Esophagus (tissue), 2 donors: Measurements from ENCODE around the gene ZDHHC14. TPM values are rescaled to one million over a fixed set of nuclear protein-coding genes. Genes with fewer than 3 reads are reported as not detected.

ENCODE experiments used
- H3K27ac ChIP-seq, 2 donors: one replicate each; pipeline ENCODE4 v1.5.1; 2013; ENCODE audit warnings: low read depth in 2 of 2, mild to moderate bottlenecking in 2 of 2, inconsistent platforms in 1 of 2, low read length in 1 of 2, moderate library complexity in 1 of 2
- H3K27me3 ChIP-seq, 2 donors: one replicate each; pipeline ENCODE4 v1.6.1; 2013; ENCODE audit warnings: low read length in 2 of 2, control low read depth in 1 of 2, mild to moderate bottlenecking in 1 of 2; ENCODE audit not compliant: insufficient read depth in 2 of 2, control insufficient read depth in 1 of 2
- H3K36me3 ChIP-seq, 2 donors: one replicate each; pipeline ENCODE4 v1.6.1; 2013; ENCODE audit warnings: low read length in 1 of 2; ENCODE audit not compliant: control insufficient read depth in 2 of 2, insufficient read depth in 2 of 2
- H3K4me1 ChIP-seq, 2 donors: one replicate each; pipeline ENCODE4 v1.6.1; 2013; ENCODE audit warnings: low read length in 1 of 2; ENCODE audit not compliant: control insufficient read depth in 2 of 2, insufficient read depth in 2 of 2
- H3K4me3 ChIP-seq, 2 donors: one replicate each; pipeline ENCODE4 v1.5.1; 2013; ENCODE audit warnings: low read length in 2 of 2, mild to moderate bottlenecking in 2 of 2, low read depth in 1 of 2, moderate library complexity in 1 of 2
- H3K9me3 ChIP-seq, 2 donors: one replicate each; pipeline ENCODE4 v1.6.1; 2013; ENCODE audit warnings: mild to moderate bottlenecking in 2 of 2, low read depth in 1 of 2, low read length in 1 of 2, moderate library complexity in 1 of 2; ENCODE audit not compliant: control insufficient read depth in 2 of 2, insufficient read depth in 1 of 2
- WGBS, 2 donors: extraction: QIAGEN DNeasy Blood & Tissue Kit; methylation state at CpG; one replicate each; pipeline ENCODE4 v1.1.7; 2013; 5-methylcytosine and 5-hydroxymethylcytosine counted together
- polyA plus RNA-seq, 2 donors: library from polyadenylated mRNA; stranded (reverse); fragments of 200-250 nt; gene quantifications; one replicate each; pipeline ENCODE4 v1.2.3, GENCODE V29; 2013
- donor health status: healthy with polysubstance abuse.
- donor health status: Bipolar disorder and iron deficiency.

ZDHHC14 gene
- polyA plus RNA-seq, 2 donors, result 2.9 to 3.7 TPM

GRCh38 chr6:157517601-157518359 is 136.8 kb downstream of the ZDHHC14 start:
- H3K4me3 ChIP-seq, result no peak overlapping the region
- 84% methylated on average over 15 of the region's 15 CpGs for WGBS, 2 donors

DNA sequence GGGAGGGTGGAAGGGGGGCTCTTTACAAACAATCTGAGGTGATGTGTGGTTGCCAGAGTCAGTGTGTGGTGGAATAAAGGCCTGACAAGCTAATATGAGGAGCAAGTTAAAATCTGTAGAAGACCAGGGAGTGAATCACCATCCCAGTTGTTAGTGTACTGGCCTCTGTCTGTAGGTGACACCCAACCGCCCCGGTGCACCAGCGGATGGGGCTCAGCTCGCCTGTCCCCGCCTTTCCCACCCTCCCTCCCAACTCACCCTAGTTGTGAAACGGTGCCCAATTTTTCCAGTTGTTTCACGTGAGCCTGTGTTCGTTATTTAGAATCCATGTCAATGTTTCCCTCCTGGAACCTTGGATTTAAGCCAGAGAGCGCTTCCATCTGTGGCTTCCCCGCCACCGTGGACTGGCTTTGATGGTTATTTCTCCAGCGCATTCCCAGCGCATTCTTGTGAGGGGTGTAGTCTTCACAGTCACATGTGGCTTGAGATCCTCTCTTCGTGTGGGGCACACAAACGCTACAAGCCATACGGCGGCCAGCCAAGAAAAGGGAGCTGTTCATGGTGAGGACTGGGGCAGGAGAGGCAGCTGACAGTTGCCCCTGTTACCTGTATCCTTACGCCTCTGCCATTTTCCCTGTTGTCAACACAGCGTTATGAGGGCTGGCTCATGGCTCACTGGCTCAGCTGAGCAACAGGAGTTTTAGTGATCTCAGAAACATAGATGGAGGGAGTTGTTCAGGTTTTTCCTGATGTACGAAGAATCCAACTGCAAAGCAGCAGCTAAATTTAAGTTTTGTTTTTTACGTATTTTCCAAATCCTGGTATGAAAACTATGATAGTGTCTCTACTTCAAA is 137.6 kb downstream of the ZDHHC14 start:
- WGBS, 2 donors, result 76 to 89% methylated on average over 21 of the region's 21 CpGs
- H3K36me3 ChIP-seq, result no peaks in the 10 kb centered on the region
- no peaks in the 10 kb centered on the region for H3K27me3 ChIP-seq
- H3K27ac ChIP-seq, result no peak overlapping the region
- no peaks in the 10 kb centered on the region for H3K4me1 ChIP-seq
- no peaks in the 10 kb centered on the region for H3K9me3 ChIP-seq
- H3K4me3 ChIP-seq, result no peak overlapping the region

More at GRCh38 chr6:157517601-157518359, 136.8 kb downstream of the ZDHHC14 start:
- Histone ChIP-seq H3K27ac (no peak overlapping the region), H3K36me3 (no peaks in the 10 kb centered on the region), H3K4me1 (no peaks in the 10 kb centered on the region), H3K27me3 (no peaks in the 10 kb centered on the region), H3K9me3 (no peaks in the 10 kb centered on the region)

DNA sequence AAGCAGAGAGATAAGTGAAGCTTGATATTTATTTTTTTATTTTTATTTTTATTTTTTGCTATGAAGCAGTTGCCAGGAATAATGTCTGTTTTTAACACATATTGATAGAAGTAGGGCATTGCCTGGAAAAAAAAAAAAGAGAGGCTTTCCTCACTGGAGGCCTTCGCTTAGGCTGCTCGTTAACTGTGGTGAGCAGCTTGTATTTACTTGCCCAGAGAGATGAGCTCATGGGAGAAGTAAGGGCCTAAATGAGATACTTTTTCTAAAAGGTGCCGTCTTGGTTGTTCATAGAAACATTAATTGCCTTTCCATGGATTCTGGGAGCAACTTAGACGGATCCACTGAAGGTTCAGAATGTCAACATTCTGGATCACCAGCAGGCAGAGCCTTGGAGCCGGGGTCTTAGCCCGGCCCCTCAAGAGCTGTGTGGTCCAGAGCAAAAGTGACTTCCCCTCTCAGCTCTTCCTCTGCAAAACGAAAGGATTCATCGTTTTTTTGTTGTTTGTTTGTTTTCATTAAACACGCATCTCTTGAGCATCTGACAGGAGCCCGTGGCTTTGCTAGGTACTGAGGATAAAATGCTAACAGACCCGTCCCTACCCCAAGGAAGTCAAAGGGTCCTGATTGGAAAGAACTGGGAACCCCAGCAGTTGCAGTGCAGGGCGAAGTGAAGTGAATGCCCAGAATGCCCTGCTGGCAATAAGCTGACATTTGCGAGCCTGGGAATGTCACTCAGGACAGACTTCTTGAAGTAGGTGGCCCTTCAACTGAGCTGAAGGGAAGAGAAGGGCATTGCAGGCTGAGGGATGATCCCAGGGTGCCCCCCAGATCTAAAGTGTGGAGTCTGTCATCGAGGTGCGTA is 138.5 kb downstream of the ZDHHC14 start:
- Histone ChIP-seq H3K4me1 (no peaks in the 10 kb centered on the region), H3K27ac (no peak overlapping the region), H3K36me3 (no peaks in the 10 kb centered on the region), H3K9me3 (no peaks in the 10 kb centered on the region), H3K27me3 (no peaks in the 10 kb centered on the region), H3K4me3 (no peak overlapping the region)
- WGBS, 2 donors, result 87 to 90% methylated on average over 15 of the region's 15 CpGs

DNA sequence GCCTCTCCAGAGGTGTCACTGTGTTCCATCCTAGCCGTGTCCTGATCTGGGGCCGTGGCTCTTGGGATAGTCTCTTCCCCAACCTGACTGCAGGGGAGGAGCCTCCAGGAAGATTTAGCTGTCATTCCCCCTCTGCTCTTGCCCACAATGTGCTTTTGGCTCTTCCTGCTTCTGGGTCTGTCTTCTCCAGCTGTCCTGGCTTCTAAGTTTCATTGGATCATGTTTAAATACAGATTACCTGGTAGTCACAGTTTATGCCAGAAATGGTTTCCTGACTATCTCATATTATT is 139.1 kb downstream of the ZDHHC14 start:
- no peaks in the 10 kb centered on the region for H3K4me1 ChIP-seq
- H3K27me3 ChIP-seq, result no peaks in the 10 kb centered on the region
- H3K9me3 ChIP-seq, result no peaks in the 10 kb centered on the region
- H3K36me3 ChIP-seq, result no peaks in the 10 kb centered on the region
- no peak overlapping the region for H3K4me3 ChIP-seq
- no peak overlapping the region for H3K27ac ChIP-seq
- WGBS, 2 donors, result 90 to 92% methylated on average over 2 of the region's 2 CpGs

DNA sequence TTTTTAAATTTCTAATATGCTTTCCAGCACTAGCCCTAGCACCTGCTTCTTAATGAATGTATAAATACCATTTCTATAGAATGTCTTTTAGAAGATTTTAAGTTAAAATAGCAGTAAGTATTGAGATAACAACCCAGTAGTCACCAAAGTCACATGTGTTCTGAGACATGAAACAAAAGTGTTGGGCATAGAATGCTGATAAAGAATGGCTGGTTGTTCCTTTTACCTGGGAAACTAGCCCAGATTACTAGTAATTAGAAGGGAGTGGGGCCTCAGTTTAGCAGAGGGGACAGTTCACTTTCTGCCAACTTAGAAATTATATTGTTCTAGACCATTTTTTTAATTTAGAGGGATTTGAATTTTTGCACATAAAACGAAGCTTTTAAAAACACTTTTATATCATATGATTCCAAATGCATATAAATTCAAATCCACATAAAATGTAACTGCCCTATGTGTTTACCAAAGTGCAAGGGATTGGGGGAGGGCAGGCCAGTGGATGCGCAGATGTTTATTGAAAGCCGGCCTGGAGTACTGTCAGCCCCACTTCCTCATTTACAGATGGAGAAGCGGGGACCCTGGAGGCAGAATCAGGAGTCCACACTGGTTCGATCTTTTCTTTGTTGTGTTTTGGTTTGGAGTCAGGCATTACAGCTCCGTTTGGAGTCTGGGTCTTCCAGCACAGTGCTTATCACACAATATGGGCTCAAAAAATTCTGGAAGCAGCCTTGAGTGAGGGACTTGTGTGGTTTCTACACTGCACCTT is 139.8 kb downstream of the ZDHHC14 start:
- no peaks in the 10 kb centered on the region for H3K27me3 ChIP-seq
- WGBS, 2 donors, result 84 to 88% methylated on average over 6 of the region's 6 CpGs

GRCh38 chr6:157521362-157522335 is 140.7 kb downstream of the ZDHHC14 start:
- peaks cover 0 to 2% of the 10 kb centered on the region in 2 donors for H3K4me1 ChIP-seq
- no peaks in the 10 kb centered on the region for H3K9me3 ChIP-seq
- no peaks in the 10 kb centered on the region for H3K27me3 ChIP-seq
- H3K4me3 ChIP-seq, result no peak overlapping the region
- no peaks in the 10 kb centered on the region for H3K36me3 ChIP-seq
- WGBS, 2 donors, result 90 to 93% methylated on average over 10 of the region's 10 CpGs
- no peak overlapping the region for H3K27ac ChIP-seq

More for the DNA sequence above, 139.8 kb downstream of the ZDHHC14 start:
- Histone ChIP-seq H3K4me1 (peaks cover 0 to 2% of the 10 kb centered on the region in 2 donors), H3K4me3 (no peak overlapping the region), H3K27ac (no peak overlapping the region), H3K36me3 (no peaks in the 10 kb centered on the region), H3K9me3 (no peaks in the 10 kb centered on the region)

GRCh38 chr6:157522472-157522871 is 141.5 kb downstream of the ZDHHC14 start:
- H3K9me3 ChIP-seq, result no peaks in the 10 kb centered on the region

GRCh38 chr6:157524735-157525134 is 143.7 kb downstream of the ZDHHC14 start:
- no peaks in the 10 kb centered on the region for H3K36me3 ChIP-seq
- peaks cover 0 to 2% of the 10 kb centered on the region in 2 donors for H3K4me1 ChIP-seq
- H3K4me3 ChIP-seq, result no peak overlapping the region
- no peak overlapping the region for H3K27ac ChIP-seq
- 96 to 97% methylated on average over 2 of the region's 2 CpGs for WGBS, 2 donors
- no peaks in the 10 kb centered on the region for H3K9me3 ChIP-seq
- no peaks in the 10 kb centered on the region for H3K27me3 ChIP-seq

More at GRCh38 chr6:157522472-157522871, 141.5 kb downstream of the ZDHHC14 start:
- no peak overlapping the region for H3K27ac ChIP-seq
- 89 to 93% methylated on average over 1 of the region's 1 CpG for whole genome bisulfite sequencing, 2 donors
- H3K4me3 ChIP-seq, result no peak overlapping the region
- H3K27me3 ChIP-seq, result no peaks in the 10 kb centered on the region
- no peaks in the 10 kb centered on the region for H3K36me3 ChIP-seq
- peaks cover 0 to 2% of the 10 kb centered on the region in 2 donors for H3K4me1 ChIP-seq
